ENCODE measurements around the gene TLCD3B. TPM values are rescaled to one million over a fixed set of nuclear protein-coding genes. Genes with fewer than 3 reads are reported as not detected.
A peak's percentile ranks its signal among the peaks of the same experiment; 100 is the strongest.

The TLCD3B gene
- total and polyA plus RNA-seq, 9 donors, result 0.15 TPM; not detected in 8

DNA sequence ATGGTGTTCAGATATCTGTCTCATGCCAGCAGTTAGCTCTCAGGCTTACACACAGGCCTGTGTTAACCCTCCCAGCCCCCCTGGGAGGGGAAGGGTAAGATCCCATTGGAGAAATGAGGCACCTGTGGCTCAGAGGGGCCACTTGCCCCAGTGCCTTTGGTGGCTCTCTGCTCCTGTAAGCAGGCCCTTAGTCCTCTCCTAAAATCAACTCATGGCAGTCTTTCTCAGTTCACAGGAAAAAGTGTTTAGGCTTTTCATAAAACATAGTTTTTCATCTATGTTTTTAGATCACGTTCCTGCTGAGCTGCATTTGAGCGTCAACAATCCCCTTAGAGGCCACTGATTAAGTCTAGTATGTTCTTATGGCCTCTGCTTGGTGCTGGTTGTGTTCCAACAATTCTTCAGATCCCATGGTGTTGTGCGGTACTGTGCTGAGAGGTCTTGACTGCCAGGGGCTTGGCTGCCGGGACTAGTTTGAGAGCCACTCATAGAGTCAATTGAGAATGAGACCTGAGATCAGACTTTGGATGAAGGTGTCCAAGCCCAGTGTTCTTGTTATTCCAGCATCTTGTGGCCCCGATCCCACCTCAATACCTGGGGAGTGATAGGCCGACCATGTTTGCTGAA, 46.8 kb downstream of the TLCD3B start:
- H3K36me3 ChIP-seq, result no peaks in the 10 kb centered on the region
- TF ChIP-seq EP300 (IDR thresholded peaks at IDR 0.05) (no peak), CTCF (IDR thresholded peaks at IDR 0.05) (no peak), POLR2A (IDR thresholded peaks at IDR 0.05) (no peak)
- H3K4me3 ChIP-seq, result no peak overlapping the region
- H3K4me1 ChIP-seq (ENCODE audit: insufficient read depth), result no peaks in the 10 kb centered on the region
- no peaks in the 10 kb centered on the region for H3K9me3 ChIP-seq
- no peak overlapping the region for H3K27ac ChIP-seq
- no peaks in the 10 kb centered on the region for H3K27me3 ChIP-seq
- WGBS, 3 donors, result 73 to 84% (median 77%) methylated on average over 6 of the region's 6 CpGs
- DNase-seq, result no peak
- intact Hi-C loops (cut with DNase I), result no loop called here

DNA sequence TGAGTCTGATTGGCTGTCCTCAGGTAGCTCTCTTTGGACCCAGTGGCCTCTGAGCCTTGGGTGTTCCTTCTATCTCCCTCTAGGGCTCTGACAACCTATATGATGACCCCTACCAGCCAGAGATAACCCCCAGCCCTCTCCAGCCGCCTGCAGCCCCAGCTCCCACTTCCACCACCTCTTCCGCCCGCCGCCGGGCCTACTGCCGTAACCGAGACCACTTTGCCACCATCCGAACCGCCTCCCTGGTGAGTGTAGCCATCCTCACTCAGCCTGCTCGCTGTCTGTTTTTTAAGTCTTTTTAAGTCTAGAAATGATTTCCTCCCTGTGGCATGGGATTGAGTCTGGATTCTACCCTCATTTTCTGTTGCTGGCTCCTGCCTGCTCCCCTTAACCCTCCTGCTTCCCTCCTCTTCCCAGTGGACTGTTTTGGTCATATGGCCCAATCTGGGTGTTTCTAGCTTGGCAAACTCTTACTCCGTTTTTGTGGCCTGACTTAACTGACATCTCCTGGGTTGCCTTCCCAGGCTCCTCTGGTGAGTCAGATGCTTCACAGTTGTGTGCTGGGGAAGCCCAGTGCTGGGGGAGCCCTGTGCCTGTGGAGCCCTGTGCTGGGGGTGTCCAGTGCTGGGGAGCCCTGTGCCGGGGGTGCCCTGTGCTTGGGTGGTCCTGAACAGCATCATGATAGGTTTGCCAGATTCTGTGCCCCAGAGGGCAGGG, 47.5 kb downstream of the TLCD3B start:
- intact Hi-C loops (cut with DNase I), result no loop called here
- no peaks in the 10 kb centered on the region for H3K27me3 ChIP-seq
- no peak for TF ChIP-seq CTCF (IDR thresholded peaks at IDR 0.05)
- no peak for TF ChIP-seq POLR2A (IDR thresholded peaks at IDR 0.05)
- TF ChIP-seq EP300 (IDR thresholded peaks at IDR 0.05), result no peak
- WGBS, 3 donors, result 77 to 82% (median 81%) methylated on average over 11 to 12 of the region's 12 CpGs
- no peaks in the 10 kb centered on the region for H3K36me3 ChIP-seq
- no peak overlapping the region for H3K4me3 ChIP-seq
- H3K27ac ChIP-seq, result no peak overlapping the region
- H3K4me1 ChIP-seq (ENCODE audit: insufficient read depth), result no peaks in the 10 kb centered on the region
- no peaks in the 10 kb centered on the region for H3K9me3 ChIP-seq
- no peak for DNase-seq

DNA sequence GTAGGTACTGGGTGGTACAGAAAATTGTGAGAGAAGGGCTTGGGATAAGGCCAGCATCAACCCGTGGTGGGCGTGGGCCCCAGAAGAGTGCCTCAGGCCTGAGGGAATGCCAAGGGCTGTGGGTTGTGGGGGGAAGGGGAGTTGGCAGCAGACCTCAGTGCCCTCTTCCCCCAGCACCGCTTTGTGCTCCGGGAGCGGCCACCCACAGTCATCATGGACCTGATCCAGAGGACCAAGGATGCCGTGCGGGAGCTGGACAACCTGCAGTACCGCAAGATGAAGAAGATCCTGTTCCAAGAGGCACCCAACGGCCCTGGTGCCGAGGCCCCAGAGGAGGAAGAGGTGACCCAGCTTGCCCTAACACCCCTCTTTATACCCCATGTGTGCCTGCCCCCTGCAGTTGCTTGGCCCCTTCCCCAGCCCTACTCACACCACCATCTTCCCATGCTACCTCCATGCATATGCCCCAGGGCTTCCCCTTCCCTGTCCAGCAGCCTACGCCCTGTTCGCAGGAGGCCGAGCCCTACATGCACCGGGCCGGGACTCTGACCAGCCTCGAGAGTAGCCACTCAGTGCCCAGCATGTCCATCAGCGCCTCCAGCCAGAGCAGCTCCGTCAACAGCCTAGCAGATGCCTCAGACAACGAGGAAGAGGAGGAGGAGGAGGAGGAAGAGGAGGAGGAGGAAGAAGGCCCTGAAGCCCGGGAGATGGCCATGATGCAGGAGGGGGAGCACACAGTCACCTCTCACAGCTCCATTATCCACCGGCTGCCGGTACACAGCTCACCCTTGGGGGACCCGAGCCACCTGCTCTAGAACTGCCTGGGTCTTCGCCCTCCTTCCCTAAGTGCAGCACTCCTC, 48.3 kb downstream of the TLCD3B start:
- Histone ChIP-seq H3K36me3 (no peaks in the 10 kb centered on the region), H3K9me3 (no peaks in the 10 kb centered on the region), H3K4me1 (ENCODE audit: insufficient read depth) (no peaks in the 10 kb centered on the region), H3K27me3 (no peaks in the 10 kb centered on the region), H3K27ac (no peak overlapping the region), H3K4me3 (no peak overlapping the region)
- intact Hi-C loops (cut with DNase I), result no loop called here
- 78 to 84% (median 84%) methylated on average over 24 of the region's 24 CpGs for WGBS, 3 donors
- DNase-seq, result peak in 1 of 5 donors; percentile 24
- no peak for TF ChIP-seq CTCF (IDR thresholded peaks at IDR 0.05)
- TF ChIP-seq EP300 (IDR thresholded peaks at IDR 0.05), result no peak
- no peak for TF ChIP-seq POLR2A (IDR thresholded peaks at IDR 0.05)

DNA sequence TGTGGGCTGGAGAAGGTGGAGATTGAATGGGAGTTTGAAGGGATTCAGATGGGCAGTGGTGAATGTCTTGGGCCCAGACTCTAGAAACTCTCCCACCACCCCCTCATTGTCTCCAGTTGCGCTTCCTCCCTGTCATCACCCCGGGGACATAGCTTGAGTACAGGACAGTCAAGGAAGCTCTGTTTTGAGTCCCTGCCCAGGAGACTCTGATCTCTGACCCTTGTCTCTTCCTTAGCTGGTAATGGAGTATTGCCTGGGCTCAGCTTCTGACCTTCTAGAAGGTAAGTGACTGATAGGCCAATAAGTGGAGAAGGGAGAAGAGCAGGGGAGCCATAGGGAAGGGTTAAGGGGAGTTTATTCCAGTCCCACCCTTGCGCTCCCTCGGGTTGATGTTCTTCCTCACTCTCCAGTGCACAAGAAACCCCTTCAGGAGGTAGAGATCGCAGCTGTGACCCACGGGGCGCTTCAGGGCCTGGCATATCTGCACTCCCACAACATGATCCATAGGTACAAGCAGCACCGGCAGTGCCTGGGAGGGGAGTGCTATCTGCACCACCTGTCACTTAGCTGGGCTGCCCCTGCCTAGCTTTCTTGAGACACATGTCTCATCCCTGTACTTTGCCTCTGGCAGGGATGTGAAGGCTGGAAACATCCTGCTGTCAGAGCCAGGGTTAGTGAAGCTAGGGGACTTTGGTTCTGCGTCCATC, 52.4 kb downstream of the TLCD3B start:
- DNase-seq, result peak in 2 of 5 donors; percentile 8 to 17
- H3K27ac ChIP-seq, result no peak overlapping the region
- H3K9me3 ChIP-seq, result no peaks in the 10 kb centered on the region
- H3K36me3 ChIP-seq, result no peaks in the 10 kb centered on the region
- WGBS, 3 donors, result 84 to 87% (median 86%) methylated on average over 9 of the region's 9 CpGs
- intact Hi-C loops (cut with DNase I), result no loop called here
- TF ChIP-seq POLR2A (IDR thresholded peaks at IDR 0.05) (no peak), EP300 (IDR thresholded peaks at IDR 0.05) (no peak), CTCF (IDR thresholded peaks at IDR 0.05) (no peak)
- no peak overlapping the region for H3K4me3 ChIP-seq
- peaks cover 13% of the 10 kb centered on the region for H3K4me1 ChIP-seq (ENCODE audit: insufficient read depth)
- H3K27me3 ChIP-seq, result no peaks in the 10 kb centered on the region
